ENCODE measurements around the gene NHLRC3.
"Not testable (repeated sequence)": the region's sequence is repeated elsewhere in the genome, so short reads cannot be mapped to it uniquely, and the experiment has no call there.

The NHLRC3 gene

DNA sequence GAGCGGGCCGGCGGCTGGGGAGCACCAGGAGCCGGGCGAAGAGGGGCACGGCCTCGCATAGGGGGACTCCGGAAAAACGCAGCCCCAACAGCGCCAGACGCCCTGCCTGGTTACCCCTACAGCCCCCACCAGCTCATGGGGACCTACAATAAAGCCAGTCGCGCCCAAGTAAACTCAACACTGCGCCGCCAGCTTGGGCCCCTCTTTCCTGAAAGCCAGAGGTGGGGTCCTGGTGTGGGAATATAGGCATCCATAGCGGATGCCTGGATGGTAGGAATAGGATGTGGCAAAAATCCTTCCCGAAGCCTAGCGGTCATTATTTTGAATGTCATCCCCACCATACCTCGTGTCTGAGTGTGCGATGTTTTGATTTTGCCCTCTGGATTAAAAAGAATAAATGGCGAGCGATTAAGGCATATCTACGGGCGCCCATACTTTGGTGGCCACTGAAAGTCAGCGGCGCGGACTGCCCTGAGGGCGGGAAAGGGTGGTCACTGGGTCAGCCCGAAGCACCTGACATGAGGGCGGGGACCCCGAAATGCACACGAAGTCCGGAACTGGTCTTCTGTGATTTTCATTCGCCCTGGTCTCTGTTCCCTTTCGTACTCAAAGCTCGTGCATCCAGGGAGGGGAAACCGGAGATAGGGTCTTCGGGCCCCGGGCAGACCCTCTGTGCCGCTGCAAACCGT is at the start of gene NHLRC3, which contains the start of gene PROSER1:
TSS of gene NHLRC3 (plus strand) at position 577 of the 689 bp plus-strand sequence. CDS start 184 bp downstream, outside the sequence.
TSS of gene PROSER1 (minus strand) at position 210 of the 689 bp plus-strand sequence. CDS start 847 bp downstream, outside the sequence.
- DNase-seq (ENCODE audit: low read depth in 2 of 2) = peak; percentile 59 to 76

DNA sequence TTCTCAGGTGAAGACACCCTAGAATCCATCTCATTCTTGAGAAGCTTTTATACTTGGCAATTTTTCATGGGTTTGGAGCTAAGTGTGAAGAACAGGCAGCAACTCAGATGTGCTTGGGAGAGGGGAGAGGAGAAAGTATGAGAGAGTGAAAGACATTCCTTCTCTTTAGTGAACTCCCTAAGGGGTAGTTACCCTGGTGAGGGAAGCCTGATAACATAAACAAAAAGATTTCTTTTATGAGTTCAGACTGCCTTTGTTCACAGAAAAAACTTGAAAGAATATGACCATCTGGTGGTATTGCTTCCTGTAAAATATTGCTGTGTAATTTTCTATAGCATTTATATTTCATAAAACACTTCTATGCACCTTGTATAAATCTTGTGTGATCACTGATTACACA is 47.6 kb upstream of the NHLRC3 start, which contains the start of gene STOML3:
TSS of gene STOML3 (minus strand) at position 139 of the 400 bp plus-strand sequence. CDS start at position 29, 110 bp downstream.
- no peak for DNase-seq (ENCODE audit: low read depth in 2 of 2)

DNA sequence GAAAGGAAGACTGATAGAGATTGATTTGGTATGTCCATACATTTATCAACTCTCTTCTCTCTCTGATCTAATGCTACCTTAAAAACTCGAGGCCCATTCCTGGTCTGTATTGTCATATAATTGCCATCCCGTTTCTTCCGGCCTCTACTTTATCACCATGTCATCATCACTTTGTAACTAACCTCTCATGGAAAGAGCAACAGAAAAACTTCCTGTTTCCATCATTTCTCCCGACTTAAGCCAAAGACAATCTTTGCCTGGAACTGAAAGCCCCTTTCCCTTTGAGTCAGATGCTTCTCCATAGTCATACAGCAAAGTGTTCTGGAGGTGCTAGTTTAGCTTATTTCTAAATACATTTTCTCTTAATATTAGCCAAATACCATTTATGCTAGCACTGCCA is 44.9 kb upstream of the NHLRC3 start:
- no peak for DNase-seq (ENCODE audit: low read depth in 2 of 2)

- DNase-seq (ENCODE audit: low read depth in 2 of 2) = no peak
These were observed 39.5 kb upstream of the NHLRC3 start for GRCh38 chr13:38998739-38999138.

DNA sequence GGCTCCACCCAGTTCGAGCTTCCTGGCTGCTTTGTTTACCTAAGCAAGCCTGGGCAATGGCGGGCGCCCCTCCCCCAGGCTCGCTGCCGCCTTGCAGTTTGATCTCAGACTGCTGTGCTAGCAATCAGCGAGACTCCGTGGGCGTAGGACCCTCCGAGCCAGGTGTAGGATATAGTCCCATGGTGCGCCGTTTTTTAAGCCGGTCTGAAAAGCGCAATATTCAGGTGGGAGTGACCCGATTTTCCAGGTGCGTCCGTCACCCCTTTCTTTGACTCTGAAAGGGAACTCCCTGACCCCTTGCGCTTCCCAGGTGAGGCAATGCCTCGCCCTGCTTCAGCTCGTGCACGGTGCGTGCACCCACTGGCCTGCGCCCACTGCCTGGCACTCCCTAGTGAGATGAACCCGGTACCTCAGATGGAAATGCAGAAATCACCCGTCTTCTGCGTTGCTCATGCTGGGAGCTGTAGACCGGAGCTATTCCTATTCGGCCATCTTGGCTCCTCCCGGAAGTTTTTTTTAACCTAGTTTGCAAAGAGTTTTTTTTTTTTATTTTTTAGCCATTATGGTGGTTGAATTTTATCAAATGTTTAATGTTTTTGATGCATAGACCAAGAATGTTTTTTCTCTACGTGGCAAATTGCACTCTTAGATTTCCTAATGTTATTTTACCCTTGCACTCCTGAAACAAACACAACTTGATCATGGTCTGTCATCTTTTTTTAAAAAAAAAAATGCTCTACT is 31.7 kb upstream of the NHLRC3 start:
- not testable (repeated sequence) for DNase-seq (ENCODE audit: low read depth in 2 of 2)

GRCh38 chr13:39012608-39013007 is 25.6 kb upstream of the NHLRC3 start:
- DNase-seq (ENCODE audit: low read depth in 2 of 2) = no peak

DNA sequence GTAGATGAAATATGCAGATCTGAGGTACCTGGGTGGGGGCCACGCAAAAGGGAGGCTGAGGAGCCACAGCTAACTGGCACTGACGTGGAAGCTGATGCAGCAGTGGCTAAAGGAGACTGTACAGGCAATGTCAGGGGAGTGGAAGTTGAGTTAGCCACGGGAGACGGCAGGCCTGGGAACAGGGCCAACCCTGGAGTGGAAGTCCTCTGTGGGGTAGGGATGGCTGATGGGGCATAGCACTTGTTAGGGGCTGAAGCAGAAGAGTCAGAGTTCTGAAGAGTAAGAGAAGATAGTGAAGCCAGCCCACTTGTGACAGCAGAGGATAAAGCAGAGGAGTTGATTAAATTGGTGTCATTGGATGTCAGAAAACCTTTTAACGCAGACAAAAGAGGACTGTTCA is 24.8 kb upstream of the NHLRC3 start:
- DNase-seq (ENCODE audit: low read depth in 2 of 2) = no peak

GRCh38 chr13:39016087-39016486 is 22.2 kb upstream of the NHLRC3 start:
- no peak for DNase-seq (ENCODE audit: low read depth in 2 of 2)

- DNase-seq (ENCODE audit: low read depth in 2 of 2) = no peak
These were observed 21.5 kb upstream of the NHLRC3 start for GRCh38 chr13:39016787-39017186.

DNA sequence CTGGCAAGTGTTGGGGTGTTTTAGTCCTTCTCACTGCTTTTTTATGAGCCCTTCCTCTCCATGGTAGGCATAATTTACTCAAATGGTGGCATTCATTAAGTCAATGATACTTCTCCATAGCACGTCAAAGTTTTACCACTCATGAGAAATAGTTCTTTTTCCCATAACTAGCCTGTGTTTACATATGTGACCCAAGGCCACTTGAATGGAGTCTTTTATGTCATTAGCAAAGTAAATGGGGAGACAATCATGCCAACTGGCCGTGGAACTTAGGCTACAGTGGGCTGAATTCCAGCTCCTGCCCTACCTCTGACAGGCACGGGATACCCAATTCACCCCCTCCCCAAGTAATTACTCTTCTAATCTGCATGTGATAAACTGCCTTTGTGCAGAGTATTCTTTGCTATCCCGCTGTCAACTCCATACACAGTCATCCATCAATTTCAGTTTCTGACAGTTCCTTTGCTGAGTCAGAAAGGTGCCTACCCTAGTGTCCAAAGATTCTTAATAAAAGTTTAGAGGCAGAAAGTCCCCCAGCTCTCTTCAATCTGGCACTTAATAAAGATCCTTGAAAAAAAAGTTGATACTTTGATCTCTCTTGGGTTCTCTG is 17.3 kb upstream of the NHLRC3 start:
- DNase-seq (ENCODE audit: low read depth in 2 of 2) = no peak

DNA sequence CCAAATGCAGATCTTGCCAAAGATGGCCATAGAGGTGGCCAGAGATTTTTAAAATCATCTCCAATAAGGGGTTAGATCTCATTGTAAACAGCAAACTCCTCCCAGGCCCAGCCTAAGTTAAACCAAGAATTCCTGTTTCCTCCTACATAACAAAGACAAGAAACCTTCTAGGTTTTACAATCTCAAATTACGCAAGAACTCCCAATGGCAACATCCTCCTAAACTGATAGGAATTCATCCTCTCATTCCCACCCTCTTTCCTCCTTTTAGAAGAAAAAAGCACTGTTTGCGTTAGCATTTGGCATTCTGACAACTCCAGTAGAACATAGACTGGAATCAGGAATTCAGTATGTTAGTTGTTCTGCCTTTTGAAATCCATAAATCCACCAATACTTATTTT is 14.9 kb upstream of the NHLRC3 start:
- no peak for DNase-seq (ENCODE audit: low read depth in 2 of 2)

DNA sequence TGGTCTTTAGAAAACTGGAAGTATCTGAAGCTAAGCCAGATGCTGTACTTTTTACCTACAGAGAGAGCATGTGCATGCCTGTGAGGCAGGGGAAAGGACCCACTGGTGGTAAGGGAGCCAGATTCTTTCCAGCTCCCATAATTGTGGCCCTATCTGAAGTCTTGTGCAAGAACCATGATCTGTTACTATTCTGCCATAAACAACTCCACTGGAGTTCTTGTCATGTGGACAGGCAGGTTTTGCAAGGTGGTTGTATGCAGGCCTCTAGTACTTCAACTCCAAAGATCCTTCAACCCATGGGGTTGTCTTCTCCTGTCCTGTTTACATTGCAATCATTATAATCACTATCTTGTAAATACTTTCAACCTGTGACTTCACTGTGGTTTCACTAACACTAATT is 14.5 kb upstream of the NHLRC3 start:
- DNase-seq (ENCODE audit: low read depth in 2 of 2) = no peak

DNA sequence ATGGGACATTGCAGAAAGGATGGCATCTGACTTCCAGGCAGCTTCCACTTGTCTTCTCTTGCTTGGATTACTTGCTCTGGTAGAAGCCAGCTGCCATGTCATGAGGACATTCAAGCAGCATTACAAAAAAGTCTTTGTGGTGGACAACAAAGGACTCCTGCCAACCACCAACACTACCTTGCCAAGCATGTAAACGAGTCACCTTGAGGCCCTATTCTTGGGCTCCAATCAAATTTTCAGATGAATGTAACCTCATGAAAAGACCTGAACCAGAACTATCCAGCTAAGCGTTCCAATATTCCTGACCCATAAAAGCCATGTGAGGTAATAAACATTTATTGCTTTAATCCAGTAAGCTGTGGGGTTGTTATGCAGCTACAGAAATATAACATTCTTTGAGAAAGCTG is 12.8 kb upstream of the NHLRC3 start:
- DNase-seq (ENCODE audit: low read depth in 2 of 2) = no peak

- no peak for DNase-seq (ENCODE audit: low read depth in 2 of 2)
These were observed 6.1 kb upstream of the NHLRC3 start for GRCh38 chr13:39032150-39032549.

GRCh38 chr13:39034085-39034484 is 4.2 kb upstream of the NHLRC3 start:
- no peak for DNase-seq (ENCODE audit: low read depth in 2 of 2)

- DNase-seq (ENCODE audit: low read depth in 2 of 2) = no peak
These were observed 3.1 kb upstream of the NHLRC3 start for GRCh38 chr13:39035204-39035603.

DNA sequence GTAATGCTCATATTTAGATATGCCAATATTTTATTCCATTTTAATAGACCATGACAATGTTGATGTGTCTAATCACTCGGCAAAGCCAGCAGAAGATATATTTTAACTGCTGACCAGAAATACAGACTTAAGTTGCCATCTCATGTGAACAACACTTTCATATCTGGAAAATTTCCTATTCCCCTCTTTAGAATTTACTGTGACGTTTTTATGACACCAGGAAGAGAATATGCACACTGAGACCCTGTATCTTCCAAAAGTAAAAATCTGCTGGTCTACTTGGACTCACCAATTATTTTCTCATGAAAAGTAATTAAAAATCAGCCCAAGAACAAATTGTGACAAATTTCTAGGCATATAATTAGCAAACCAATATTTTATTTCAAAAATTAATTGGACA is 2.5 kb upstream of the NHLRC3 start:
- DNase-seq (ENCODE audit: low read depth in 2 of 2) = no peak

DNA sequence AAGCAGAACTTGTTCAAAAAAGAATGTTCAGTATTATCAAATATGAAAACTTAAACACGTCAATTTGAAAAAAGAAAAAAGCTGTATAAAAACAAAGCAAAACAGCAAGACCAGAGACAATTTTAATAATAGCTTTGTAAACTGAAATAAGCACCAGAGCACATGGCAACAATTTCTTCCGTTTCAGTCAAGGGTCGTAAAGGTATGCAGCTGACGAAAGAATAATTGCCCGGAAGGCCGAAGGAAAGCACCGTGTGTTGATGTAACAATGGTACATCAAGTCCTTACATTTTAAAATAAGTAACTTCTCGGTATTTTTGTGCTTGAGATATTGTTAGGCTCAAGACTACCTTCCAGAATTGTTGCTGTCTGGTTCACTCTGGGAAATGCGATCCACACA is 2.0 kb upstream of the NHLRC3 start:
- DNase-seq (ENCODE audit: low read depth in 2 of 2) = no peak

- peak in 1 of 2 donors; percentile 9 for DNase-seq (ENCODE audit: low read depth in 2 of 2)
These were observed 811 bp upstream of the NHLRC3 start for GRCh38 chr13:39037410-39037879.

DNA sequence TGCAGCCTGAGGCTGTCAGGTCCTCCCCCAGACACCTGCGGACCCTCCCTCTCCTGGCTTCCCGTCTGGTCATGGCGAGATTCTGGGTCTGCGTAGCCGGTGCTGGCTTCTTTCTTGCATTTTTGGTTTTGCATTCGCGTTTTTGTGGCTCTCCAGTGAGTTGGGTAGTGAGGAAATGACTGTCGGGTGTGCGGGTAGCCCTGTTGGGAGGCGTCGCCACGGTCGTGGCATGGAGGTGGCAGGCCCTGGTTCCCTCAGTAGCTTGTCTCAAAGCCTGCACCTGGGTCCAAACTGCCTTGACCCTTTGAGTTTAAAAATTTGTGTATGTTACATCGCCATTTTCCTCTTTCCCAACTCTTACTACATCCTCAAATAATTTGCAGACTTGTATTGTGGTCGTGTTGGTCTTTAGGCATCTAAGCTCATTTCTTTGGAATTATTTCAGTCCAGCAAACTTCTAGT is 344 bp downstream of the NHLRC3 start:
- DNase-seq (ENCODE audit: low read depth in 2 of 2) = peak in 1 of 2 donors; percentile 12

DNA sequence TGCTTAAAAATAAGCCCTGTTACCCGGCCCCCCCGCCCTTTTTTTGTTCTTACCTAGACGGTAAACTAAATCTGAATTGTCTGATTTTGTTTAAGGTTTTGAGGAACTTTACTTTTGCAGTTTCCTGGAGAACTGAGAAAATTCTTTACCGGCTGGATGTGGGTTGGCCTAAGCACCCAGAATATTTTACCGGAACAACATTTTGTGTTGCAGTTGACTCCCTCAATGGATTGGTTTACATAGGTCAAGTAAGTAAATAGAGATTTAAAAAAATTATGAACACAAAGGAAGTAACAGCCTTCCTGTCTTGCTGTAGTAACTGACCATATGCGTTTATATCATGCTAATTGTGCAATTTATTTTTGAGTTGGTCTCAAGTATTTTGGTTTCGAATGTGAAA is 785 bp downstream of the NHLRC3 start:
- DNase-seq (ENCODE audit: low read depth in 2 of 2) = no peak

DNA sequence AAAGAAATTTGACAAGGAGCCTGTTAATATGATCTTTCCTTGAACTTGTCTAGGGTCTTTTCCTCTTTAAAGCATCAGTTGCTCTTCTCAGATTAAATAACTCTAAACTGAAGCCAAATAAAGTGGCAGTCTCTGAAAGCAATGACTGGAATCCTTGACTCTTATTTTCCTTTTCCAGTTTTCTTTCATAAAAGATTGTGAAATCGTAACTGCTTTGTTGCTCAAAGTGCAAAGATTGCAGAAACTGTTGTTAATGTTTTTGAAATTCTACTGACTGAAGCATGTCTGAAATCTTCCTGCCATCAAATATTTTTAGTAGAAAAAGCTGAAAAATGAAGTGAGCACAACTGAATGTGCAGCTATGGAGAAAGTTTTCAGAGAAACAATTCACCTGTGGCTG is 1.9 kb downstream of the NHLRC3 start:
- DNase-seq (ENCODE audit: low read depth in 2 of 2) = no peak

All from stimulated activated CD8-positive, alpha-beta memory T cell treated with anti-CD3 and anti-CD28 coated beads, Interleukin-15, amount 100 ng/mL, for 4 hours (primary cell).